ENCODE data around the gene ANKRD33B.

Gene ANKRD33B

DNA sequence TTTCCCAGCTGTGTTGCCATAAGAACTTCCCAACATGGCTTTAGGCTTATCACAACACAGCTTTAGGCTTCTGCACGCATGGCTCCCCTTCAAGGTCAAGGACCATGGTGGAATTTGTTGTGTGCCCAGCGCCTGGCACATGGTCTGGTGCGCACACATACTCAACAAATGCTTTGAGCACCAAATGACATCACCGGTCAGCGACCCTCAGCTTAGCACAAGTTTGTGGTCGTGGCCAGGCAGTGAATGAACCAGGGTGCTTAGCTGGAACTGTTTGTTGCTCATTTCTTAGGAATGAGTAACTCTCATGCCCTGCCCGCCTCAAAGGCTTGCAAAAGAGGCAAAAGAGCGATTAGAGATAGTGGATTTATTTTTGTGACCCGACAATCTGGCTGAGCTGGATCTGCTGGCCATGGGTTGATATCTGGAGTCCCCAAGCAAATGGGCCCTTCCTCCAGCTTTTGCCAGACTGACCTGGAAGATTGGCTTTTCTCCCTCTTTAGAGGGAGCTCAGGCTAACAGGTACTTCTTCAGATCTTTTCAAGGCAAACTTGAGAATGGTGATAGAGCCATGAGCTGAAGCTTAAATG, 138.3 kb downstream of the ANKRD33B start:
- intact Hi-C loops (cut with DNase I): loop anchor here (10.0 kb wide), 2 partner anchors 63 to 153 kb away; partner anchors contain the start of gene DAP
- no peak for DNase-seq

DNA sequence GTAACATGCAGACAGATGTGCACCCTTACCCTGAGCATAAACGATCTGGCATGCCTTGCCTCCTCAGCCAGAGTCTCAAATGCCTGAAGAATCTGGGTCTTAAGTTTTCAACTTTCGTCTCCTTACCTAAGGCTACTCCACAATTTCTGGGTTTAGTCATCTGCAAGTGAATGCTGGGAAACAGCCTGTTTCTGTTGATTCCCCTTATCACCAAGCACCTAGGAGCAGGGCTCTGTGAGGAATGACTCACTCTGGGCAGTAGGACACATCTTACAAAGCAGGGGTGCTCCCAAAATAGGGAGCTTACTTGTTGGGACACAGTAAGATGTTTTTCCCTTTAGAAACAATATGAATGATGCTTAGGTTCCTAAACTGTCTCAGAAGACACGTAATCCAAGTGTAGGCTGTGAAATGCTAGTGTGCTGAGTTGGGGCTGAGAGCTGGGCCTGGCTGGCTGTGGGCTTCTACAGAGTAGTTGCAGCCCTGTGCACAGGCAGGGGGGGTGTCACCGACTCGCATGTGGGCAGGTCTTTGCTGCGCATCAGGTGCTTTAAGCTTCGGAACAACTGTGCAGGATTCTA, 139.1 kb downstream of the ANKRD33B start:
- intact Hi-C loops (cut with DNase I): loop anchor here (10.0 kb wide), 2 partner anchors 62 to 152 kb away; partner anchors contain the start of gene DAP
- peak in 2 of 10 donors; percentile 14 to 77 for DNase-seq

- intact Hi-C loops (cut with DNase I): loop anchor here (10.0 kb wide), 2 partner anchors 61 to 151 kb away; partner anchors contain the start of gene DAP
- peak in 1 of 10 donors; percentile 69 for DNase-seq
Measured at GRCh38 chr5:10703676-10704075, 139.8 kb downstream of the ANKRD33B start.

- intact Hi-C loops (cut with DNase I): loop anchor here (10.0 kb wide), 2 partner anchors 60 to 150 kb away; partner anchors contain the start of gene DAP
- DNase-seq: no peak
Measured at GRCh38 chr5:10704949-10705621, 141.2 kb downstream of the ANKRD33B start.

- intact Hi-C loops (cut with DNase I): loop anchor here (10.0 kb wide), 2 partner anchors 59 to 149 kb away; partner anchors contain the start of gene DAP
- DNase-seq: no peak
Measured at GRCh38 chr5:10705747-10706146, 141.9 kb downstream of the ANKRD33B start.

DNA sequence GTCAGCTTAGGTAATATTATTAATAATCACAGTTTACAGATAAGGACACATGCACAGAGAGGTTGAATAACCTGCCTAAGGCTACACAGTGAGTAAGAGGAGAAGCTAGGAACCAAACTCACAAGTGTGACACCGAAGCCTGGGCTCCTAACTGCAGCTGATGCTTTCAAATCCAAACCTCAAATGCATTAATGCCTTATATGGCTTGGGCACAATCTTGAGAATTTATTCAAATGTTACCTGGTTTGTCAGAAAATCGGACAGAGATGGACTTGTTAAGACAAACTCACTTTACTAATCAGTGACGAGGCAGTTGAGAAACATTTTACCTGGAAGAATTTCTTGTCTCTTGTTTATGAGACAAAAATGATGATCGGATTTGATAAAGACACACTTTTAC, 142.5 kb downstream of the ANKRD33B start:
- no peak for DNase-seq
- intact Hi-C loops (cut with DNase I): loop anchor here (10.0 kb wide), 2 partner anchors 58 to 148 kb away; partner anchors contain the start of gene DAP
